22Rv1 (cell line): ENCODE results near the gene PSMB5.
A peak's percentile ranks its signal among the peaks of the same experiment; 100 is the strongest.

Experiments used
- H3K27ac ChIP-seq: fragments of 450-650 bp; 2 replicates; pipeline ENCODE4 v1.5.1; 2017
- ZFX ChIP-seq: fragments of 450-650 bp; IDR thresholded peaks from 2 replicates; pipeline ENCODE4 v1.6.1; 2017; ENCODE audit warnings: antibody characterized with exemption, borderline replicate concordance
- TF ChIP-seq, protein P1 (sequence below): fragments of 450-650 bp; IDR thresholded peaks from 2 replicates; pipeline ENCODE4 v1.5.1; 2017; ENCODE audit warnings: mild to moderate bottlenecking

Gene PSMB5

GRCh38 chr14:23071921-23072539, 37.3 kb upstream of the PSMB5 start:
- TF ChIP-seq, protein P1, sequence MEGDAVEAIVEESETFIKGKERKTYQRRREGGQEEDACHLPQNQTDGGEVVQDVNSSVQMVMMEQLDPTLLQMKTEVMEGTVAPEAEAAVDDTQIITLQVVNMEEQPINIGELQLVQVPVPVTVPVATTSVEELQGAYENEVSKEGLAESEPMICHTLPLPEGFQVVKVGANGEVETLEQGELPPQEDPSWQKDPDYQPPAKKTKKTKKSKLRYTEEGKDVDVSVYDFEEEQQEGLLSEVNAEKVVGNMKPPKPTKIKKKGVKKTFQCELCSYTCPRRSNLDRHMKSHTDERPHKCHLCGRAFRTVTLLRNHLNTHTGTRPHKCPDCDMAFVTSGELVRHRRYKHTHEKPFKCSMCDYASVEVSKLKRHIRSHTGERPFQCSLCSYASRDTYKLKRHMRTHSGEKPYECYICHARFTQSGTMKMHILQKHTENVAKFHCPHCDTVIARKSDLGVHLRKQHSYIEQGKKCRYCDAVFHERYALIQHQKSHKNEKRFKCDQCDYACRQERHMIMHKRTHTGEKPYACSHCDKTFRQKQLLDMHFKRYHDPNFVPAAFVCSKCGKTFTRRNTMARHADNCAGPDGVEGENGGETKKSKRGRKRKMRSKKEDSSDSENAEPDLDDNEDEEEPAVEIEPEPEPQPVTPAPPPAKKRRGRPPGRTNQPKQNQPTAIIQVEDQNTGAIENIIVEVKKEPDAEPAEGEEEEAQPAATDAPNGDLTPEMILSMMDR, result no peak
- no peak for TF ChIP-seq ZFX
- peak overlapping the region; percentile 93 for H3K27ac ChIP-seq

GRCh38 chr14:23071244-23071920, 36.7 kb upstream of the PSMB5 start:
- TF ChIP-seq ZFX, result no peak
- TF ChIP-seq, protein P1, result no peak
- peak overlapping the region; percentile 93 for H3K27ac ChIP-seq

GRCh38 chr14:23070262-23071129, 35.8 kb upstream of the PSMB5 start:
- TF ChIP-seq, protein P1, result no peak
- no peak for TF ChIP-seq ZFX
- peak overlapping the region; percentile 93 for H3K27ac ChIP-seq

- TF ChIP-seq, protein P1, result no peak
- TF ChIP-seq ZFX, result no peak
- peak overlapping the region; percentile 93 for H3K27ac ChIP-seq
Observed at GRCh38 chr14:23069413-23069806, 34.7 kb upstream of the PSMB5 start.

- TF ChIP-seq, protein P1, result peak; percentile 99
- no peak for TF ChIP-seq ZFX
- peak overlapping the region; percentile 93 for H3K27ac ChIP-seq
Observed at GRCh38 chr14:23068789-23069412, 34.2 kb upstream of the PSMB5 start.

DNA sequence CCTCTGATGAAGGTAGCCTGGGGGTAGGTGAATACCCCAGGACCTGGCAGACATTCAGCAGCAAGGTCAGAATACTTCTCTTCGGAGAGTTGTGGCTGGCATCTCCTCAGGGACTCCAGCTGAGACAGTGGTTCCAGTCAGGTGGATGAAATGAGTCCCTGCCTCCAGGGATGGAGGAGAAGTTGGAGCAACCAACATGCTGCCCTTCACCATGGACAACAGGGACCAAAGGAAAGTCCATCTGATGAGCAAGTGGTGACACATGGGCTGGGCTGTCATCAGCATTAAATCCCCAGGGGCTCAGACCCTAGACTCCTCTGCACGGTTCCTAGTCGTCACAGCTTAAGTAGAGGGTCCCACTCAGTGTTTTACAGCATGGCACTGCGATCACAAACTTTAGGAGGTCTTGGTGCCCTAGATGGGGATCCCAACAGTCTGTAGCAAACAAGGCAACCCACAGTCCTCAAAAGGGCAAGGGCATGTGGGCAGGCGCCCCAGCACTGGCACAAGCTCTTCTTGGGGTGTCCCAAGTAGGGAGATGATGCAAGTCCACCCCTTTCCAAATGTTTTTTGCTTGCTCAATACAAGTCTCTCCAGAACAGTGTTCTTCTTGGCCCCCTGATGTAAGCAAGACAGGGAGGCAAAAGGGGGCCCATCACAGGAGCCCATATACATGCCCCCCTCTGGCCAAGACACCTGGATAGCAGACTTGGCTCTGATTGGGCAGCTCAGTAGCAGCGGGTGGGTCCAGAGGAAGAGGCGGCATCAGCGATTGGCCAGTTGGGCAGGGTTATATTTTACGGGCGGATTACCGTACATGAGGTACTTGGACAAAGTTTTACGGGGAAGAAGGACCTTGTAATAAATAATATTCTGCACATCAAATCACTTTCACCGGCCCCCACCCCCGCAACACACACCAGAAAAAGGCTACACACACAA, 33.4 kb upstream of the PSMB5 start:
- H3K27ac ChIP-seq, result peak overlapping the region; percentile 93
- TF ChIP-seq, protein P1, result no peak
- no peak for TF ChIP-seq ZFX
